Mesothelial cell of epicardium (in vitro differentiated cells): ENCODE measurements around the gene USP44. TPM values are rescaled to one million over a fixed set of nuclear protein-coding genes. Genes with fewer than 3 reads are reported as not detected.
"Not testable (repeated sequence)": the region's sequence is repeated elsewhere in the genome, so short reads cannot be mapped to it uniquely, and the experiment has no call there.

Experiments
- DNase-seq, 2 experiments: peaks; one replicate each; pipeline ENCODE4 v3.0.0; 2021; ENCODE audit warnings: low spot score in 2 of 2; ENCODE audit not compliant: unreplicated experiment in 2 of 2
- H3K27ac Mint-ChIP-seq: 2 replicates; pipeline ENCODE4 v1.8.0; 2021; ENCODE audit warnings: mixed read lengths
- H3K27me3 Mint-ChIP-seq: 2 replicates; pipeline ENCODE4 v1.8.0; 2021; ENCODE audit warnings: low read depth, mixed read lengths
- H3K36me3 Mint-ChIP-seq: 2 replicates; pipeline ENCODE4 v1.8.0; 2021; ENCODE audit warnings: mixed read lengths
- H3K4me1 Mint-ChIP-seq: 2 replicates; pipeline ENCODE4 v1.8.0; 2021; ENCODE audit warnings: mixed read lengths
- H3K4me3 Mint-ChIP-seq: 2 replicates; pipeline ENCODE4 v1.8.0; 2021; ENCODE audit warnings: mild to moderate bottlenecking, moderate library complexity, mixed read lengths
- H3K9me3 Mint-ChIP-seq: 2 replicates; pipeline ENCODE4 v1.8.0; 2021; ENCODE audit warnings: mixed read lengths
- total RNA-seq: library from RNA; stranded (reverse); gene quantifications from 3 replicates; pipeline ENCODE4 v1.2.1, GENCODE V29; 2021
- TF ChIP-seq, protein P1 (sequence below): fragments of 200-600 bp; sonication (generic); IDR thresholded peaks from one replicate; pipeline ENCODE4 v1.5.0; 2021; ENCODE audit warnings: antibody characterized with exemption; ENCODE audit not compliant: unreplicated experiment

Gene USP44
- total RNA-seq, 1 donor from 2014 or later: 0.25 TPM

DNA sequence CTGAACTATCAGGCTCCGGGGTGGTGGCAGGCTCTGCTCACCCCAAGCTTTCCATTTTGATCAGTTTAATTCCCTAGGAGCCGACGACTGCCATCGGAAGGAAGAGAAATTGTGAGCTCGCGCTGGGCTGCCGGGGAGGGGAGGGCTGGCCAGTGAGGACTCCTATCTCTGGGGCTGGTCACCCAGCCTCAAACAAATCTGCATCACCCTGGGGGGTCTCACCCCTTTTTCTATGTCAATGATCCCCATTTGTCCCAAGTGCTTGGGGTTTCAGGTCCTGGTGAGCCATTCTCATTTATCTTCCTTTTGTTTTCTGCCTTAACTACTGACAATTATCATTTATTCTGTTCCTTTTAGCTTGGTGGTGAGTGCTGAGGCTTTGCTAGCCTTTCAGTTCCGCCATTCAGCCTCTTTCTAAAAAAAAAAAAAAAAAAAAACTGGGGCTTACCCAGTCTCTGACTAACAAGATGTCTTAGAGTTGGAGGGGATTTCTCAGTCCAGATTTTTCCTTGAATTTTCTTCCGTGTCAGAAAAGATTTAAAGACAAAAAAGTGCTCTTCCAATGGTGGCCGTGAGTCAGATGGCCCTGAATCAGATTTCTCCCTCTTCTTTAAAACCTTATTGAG lies 22.8 kb upstream of the USP44 start:
- Mint-ChIP-seq H3K9me3 (no peaks in the 10 kb centered on the region), H3K4me3 (no peak overlapping the region), H3K36me3 (no peaks in the 10 kb centered on the region), H3K4me1 (no peaks in the 10 kb centered on the region), H3K27me3 (peaks cover 15% of the 10 kb centered on the region), H3K27ac (no peak overlapping the region)
- no peak for DNase-seq
- TF ChIP-seq, protein P1, sequence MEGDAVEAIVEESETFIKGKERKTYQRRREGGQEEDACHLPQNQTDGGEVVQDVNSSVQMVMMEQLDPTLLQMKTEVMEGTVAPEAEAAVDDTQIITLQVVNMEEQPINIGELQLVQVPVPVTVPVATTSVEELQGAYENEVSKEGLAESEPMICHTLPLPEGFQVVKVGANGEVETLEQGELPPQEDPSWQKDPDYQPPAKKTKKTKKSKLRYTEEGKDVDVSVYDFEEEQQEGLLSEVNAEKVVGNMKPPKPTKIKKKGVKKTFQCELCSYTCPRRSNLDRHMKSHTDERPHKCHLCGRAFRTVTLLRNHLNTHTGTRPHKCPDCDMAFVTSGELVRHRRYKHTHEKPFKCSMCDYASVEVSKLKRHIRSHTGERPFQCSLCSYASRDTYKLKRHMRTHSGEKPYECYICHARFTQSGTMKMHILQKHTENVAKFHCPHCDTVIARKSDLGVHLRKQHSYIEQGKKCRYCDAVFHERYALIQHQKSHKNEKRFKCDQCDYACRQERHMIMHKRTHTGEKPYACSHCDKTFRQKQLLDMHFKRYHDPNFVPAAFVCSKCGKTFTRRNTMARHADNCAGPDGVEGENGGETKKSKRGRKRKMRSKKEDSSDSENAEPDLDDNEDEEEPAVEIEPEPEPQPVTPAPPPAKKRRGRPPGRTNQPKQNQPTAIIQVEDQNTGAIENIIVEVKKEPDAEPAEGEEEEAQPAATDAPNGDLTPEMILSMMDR: no peak

DNA sequence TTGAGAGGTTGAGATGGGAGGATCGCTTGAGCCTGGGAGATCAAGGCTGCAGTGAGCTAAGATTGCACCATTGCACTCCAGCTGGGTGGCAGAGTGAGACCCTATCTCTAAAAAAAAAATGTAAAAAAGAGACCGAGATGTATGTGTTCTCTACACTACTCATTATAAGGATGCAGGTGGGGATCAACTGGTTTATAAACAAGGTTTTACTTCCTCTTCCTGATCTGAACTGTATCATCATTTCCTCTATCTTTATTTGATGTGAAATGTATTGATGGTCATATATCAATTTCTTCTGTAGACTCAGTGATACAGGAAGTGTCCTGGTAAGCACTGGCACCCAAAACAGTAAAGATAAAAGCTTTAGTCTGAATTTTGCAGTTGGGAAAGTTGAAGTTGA lies 20.1 kb upstream of the USP44 start:
- Mint-ChIP-seq H3K9me3 (no peaks in the 10 kb centered on the region), H3K27me3 (peaks cover 12% of the 10 kb centered on the region), H3K4me3 (no peak overlapping the region), H3K4me1 (no peaks in the 10 kb centered on the region), H3K27ac (no peak overlapping the region), H3K36me3 (no peaks in the 10 kb centered on the region)
- DNase-seq: no peak
- TF ChIP-seq, protein P1: no peak

DNA sequence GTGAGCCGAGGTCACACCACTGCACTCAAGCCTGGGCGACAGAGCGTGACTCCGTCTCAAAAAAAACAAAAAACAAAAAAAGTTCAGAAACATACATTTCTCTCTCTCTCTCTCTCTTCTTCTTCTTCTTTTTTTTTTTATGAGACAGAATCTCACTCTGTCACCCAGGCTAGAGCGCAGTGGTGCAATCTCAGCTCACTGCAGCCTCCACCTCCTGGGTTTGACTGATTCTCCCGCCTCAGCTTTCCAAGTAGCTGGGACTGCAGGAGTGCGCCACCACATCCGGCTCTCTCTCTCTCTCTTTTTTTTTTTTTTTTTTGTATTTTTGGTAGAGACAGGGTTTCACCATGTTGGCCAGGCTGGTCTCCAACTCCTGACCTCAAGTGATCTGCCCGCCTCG lies 16.8 kb upstream of the USP44 start:
- H3K4me3 Mint-ChIP-seq, DNase-seq, H3K36me3 Mint-ChIP-seq, H3K27me3 Mint-ChIP-seq, H3K9me3 Mint-ChIP-seq, H3K27ac Mint-ChIP-seq, H3K4me1 Mint-ChIP-seq: not testable (repeated sequence)

DNA sequence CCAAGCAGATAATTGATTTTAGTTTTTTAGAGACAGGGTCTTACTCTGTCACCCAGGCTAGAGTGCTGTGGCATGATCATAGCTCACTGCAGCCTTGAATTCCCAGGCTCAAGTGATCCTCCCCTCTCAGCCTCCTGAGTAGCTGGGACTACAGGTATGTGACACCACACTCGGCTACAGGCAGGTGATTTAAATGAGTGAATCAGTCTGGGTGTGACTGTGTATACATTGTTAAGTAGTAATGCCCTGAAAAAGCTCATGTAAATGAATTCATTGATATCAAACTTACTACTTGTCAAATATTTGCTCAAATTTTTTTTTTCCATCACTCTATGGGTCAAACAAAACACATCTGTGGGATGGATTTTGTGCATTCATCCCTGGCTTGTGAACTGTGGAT lies 6.3 kb upstream of the USP44 start:
- no peaks in the 10 kb centered on the region for H3K9me3 Mint-ChIP-seq
- no peak overlapping the region for H3K27ac Mint-ChIP-seq

DNA sequence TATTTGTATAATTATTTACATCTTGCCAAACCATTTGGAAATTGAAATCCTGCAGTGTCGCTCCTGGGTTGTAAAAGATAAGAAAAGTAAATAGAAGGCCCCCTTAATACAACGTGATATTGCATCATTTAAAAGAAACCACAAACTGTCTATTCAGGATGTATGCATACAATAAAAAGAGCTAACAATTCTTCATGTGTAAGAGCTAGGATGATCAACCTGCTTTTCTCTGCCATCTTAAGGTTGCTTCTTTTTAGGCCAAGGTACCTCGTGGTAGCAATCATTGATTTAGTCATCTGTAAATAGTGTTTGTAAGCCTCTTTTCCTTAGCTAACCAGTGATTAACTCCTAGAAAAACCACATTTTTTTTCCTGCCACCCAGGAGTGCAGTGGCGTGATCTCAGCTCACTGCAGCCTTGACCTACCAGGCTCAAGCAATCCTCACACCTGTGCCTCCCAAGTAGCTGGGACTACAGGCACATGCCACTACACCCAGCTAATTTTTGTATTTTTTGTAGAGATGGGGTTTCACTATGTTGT lies 3.3 kb upstream of the USP44 start:
- Mint-ChIP-seq H3K36me3 (peaks cover under 1% of the 10 kb centered on the region), H3K4me3 (no peak overlapping the region), H3K9me3 (peaks cover under 1% of the 10 kb centered on the region), H3K4me1 (no peaks in the 10 kb centered on the region), H3K27me3 (peaks cover 59% of the 10 kb centered on the region), H3K27ac (no peak overlapping the region)
- TF ChIP-seq, protein P1: no peak
- DNase-seq: no peak

More for the DNA sequence above, 6.3 kb upstream of the USP44 start:
- DNase-seq: no peak
- TF ChIP-seq, protein P1: no peak
- H3K4me3 Mint-ChIP-seq: no peak overlapping the region
- no peaks in the 10 kb centered on the region for H3K4me1 Mint-ChIP-seq
- H3K27me3 Mint-ChIP-seq: peaks cover 29% of the 10 kb centered on the region
- no peaks in the 10 kb centered on the region for H3K36me3 Mint-ChIP-seq

DNA sequence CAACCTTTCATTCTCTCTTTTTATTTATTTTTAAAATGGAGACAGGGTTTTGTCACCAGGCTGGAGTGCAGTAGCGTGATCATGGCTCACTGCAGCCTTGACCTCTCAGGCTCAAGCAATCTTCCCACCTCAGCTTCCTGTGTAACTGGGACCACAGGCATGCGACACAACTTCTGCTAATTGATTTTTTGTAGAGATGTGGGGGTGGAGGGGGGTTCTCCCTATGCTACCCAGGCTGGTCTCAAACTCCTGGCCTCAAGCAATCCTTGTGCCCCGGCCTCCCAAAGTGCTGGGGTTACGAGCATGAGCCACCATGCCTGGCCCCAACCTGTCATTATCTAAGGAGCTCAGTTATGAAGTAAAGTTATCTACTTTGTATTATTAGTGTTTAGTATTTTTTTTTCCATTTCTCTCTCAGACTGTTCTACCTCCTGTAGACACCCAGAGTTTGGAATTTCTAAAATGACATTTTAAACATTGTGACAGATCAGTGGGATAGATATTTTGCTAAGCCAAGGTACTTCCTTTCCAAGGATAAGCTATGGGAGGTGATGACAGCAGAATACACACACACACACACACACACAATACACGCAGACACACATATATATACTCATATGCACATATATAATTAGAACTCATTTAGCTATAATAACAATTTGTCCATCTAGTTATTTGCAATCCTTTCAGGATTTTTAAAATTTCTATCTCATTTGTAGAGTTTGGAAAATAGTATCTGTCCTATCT lies 2.1 kb upstream of the USP44 start:
- Mint-ChIP-seq H3K4me3 (no peak overlapping the region), H3K27ac (no peak overlapping the region), H3K4me1 (no peaks in the 10 kb centered on the region), H3K36me3 (peaks cover 5% of the 10 kb centered on the region), H3K9me3 (peaks cover 7% of the 10 kb centered on the region), H3K27me3 (peaks cover 67% of the 10 kb centered on the region)
- TF ChIP-seq, protein P1: no peak
- DNase-seq: no peak
